ENCODE results near the gene STK39.
"Not testable (repeated sequence)": the region's sequence is repeated elsewhere in the genome, so short reads cannot be mapped to it uniquely, and the experiment has no call there.

STK39 gene

DNA sequence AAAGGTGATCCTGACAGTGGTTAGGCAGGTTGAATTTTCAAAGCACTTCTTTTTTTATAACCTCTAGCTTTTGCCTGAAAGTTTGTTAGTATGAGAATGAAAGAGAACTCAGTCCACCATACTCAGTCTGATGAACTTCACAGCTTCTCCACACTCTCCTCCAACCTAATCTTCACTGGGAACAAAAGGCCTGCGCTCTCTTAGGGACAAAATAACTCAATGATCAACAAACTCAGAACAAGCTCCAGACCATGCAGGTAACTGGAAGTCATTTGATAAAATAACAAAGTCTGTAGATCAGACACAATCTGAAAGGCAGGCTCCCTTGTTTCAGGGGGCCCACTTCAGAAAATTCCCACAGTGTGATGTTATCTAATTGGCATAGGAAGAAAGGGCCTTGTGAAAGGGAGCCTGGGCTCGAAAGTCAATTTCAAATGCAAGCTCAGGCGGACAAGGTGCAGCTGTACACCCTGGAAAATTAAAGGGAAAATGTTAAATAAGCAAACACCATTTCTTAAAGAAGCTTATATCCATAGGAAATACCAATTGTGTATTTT, 142.2 kb downstream of the STK39 start:
- DNase-seq (ENCODE audit: extremely low read depth in 1 of 2, low read depth in 1 of 2) = no peak

DNA sequence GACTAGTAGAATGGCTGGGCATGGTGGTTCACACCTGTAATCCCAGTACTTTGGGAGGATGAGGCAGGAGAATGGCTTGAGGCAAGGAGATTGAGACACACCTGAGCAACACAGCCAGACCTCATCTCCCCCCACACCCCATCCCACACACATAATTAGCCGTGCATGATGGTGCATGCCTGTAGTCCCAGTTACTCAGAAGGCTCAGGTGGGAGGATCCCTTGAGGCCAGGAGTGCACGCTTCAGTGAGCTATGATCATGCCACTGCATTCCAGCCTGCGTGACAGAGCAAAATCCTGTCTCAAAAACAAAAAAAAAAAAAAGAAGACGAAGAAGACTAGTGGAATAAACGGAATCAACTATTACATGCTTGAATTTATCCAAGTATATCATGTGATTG, 150.0 kb downstream of the STK39 start:
- no peak for DNase-seq (ENCODE audit: extremely low read depth in 1 of 2, low read depth in 1 of 2)

DNA sequence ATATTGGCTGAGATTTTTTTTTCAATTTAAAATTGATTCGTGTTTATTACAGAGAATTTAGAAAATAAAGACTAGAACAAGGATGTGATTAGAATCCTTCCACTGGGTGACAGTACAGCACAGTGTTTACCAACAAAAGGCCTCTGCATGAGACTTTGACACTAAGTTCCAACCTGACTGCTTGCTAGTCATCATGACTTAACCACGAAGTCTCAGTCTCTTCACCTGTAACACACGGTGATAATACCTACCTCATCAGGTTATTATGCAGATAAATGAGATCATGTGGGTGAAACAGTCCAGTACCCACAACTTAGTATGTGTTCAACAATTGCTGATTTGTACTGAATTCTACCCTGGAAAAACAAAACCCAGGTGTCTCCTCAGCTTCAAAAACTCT, 151.2 kb downstream of the STK39 start:
- no peak for DNase-seq (ENCODE audit: extremely low read depth in 1 of 2, low read depth in 1 of 2)

DNA sequence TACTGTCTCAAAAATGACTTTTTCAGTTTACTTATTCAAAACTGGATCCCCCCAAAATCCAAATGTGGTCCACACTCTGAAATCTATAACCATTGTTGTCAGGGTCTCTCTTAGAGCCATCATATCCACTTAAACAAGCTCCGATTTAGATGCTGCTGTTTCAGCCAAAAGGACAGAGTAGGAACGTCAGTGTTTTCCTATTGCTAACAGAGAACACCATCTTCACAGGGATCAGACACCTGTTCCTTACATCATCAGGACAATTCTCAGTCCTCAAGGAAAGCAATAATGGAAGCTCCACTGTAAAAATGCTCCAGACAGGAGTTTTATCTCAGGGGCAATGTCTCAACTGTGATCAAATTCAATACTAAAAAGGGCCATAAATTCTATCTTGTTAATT, 155.4 kb downstream of the STK39 start:
- DNase-seq (ENCODE audit: extremely low read depth in 1 of 2, low read depth in 1 of 2) = no peak

DNA sequence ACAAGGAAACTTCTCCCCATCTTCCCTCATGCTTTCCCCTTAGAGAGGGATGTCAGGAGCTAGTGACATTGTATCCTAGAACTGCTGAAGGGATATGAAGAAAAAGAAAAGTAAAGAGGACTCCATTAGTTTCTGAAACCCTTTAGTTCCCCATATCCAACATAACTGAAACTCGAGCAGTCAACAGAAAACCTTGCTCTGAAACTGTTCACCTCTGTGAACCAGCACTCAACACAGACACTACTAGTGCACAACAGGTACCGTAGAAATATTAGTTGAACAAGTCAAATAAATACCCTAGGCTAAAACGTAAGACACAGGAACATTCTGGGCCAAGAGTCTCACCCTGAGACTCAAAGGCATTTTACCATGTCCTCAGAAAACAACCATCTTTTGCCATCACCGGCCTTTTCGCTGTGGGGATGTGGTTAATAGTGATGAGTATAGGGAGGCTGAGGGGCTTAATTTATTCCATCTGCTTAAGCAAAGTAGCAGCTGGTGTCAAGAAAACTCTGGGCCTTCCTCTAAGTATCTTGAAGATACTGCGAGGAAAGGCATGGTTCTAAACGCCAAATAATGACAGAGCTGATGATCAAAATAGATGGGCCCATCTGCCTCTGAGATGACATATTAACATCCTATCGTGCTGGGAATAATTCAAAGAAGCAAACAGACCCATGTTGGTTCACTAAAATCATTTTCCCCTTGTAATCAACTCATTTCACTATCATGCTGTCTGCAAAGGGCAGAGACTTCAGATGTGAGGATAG, 156.8 kb downstream of the STK39 start:
- no peak for DNase-seq (ENCODE audit: extremely low read depth in 1 of 2, low read depth in 1 of 2)

DNA sequence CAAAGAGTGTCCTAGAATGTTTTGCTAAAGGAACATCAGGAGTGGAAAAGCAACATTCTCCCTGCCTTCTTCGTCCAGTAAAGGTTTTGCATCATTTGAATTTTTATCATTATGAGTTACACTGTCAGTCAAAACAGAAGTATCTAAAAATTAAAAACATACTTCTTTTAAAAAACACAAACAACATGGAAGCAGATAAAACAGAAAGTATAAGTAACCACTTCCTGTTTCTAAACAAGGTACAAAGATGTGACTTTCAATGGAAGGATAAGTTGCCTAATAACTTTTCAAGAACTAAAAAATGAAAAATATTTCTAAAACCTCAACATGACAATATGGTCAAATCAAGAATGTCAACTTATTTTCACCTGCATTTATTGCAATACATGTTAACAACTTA, 158.2 kb downstream of the STK39 start:
- no peak for DNase-seq (ENCODE audit: extremely low read depth in 1 of 2, low read depth in 1 of 2)

DNA sequence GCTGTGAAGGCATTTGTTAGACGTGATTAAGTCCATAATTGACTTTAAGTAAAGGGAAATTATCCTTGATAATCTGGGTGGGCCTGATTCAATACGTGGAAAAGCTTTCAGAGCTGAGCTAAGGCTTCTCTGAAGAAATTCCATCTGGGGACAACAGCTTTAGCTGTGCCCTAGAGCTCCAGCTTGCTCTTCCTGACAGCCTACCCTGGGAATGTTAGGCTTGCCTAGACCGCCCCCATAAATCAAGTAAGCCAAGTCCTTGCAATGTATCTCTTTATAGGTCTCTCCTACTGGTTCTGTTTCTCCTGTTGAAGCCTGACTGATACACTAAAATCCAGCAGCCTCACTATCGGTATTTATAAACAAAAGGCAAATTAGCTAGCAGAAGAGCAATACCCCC, 160.0 kb downstream of the STK39 start:
- no peak for DNase-seq (ENCODE audit: extremely low read depth in 1 of 2, low read depth in 1 of 2)

DNA sequence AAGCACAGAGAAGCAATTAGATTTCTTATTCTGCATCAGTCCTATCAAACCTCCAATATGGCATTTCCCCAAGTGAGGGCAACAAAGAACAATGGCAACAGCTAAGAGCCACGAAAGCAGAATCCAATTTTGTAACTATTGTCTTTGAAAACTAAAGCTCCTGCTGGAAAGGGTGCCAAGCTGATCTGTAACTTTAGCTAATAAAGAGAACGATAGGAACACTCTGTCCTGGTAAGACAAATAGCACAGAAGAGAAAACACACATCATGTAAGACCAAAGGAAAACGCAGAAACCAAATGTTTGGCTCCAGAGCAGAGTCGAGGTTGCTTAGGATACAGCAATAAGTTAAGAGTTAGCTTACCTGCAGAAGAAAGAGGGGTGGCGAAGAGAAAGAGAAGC, 160.5 kb downstream of the STK39 start:
- no peak for DNase-seq (ENCODE audit: extremely low read depth in 1 of 2, low read depth in 1 of 2)

DNA sequence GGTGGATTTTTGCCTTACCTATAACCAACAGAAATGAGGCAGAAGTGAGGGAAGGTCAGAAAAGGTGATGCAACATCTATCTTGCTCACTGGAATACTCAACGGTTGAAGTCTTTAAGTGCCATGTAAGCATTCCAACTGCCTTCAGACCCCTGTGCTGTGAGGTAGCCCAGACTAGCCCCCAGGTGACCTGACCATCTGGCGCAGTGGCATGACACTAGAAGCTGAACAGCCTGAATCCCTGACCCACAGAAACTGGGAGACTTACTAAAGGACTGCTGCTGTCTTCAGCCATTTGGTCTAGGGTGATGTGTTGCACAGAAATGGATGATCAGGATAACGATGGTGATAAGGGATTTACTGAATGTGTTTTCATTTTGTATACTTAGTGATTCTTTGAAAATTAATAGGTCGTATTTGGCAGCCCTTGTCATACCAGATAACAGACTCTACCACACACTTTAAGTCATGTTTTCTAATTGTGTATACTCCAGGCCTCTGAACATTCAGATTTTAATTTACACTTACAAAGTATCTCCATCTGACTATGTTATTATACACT, 161.5 kb downstream of the STK39 start:
- no peak for DNase-seq (ENCODE audit: extremely low read depth in 1 of 2, low read depth in 1 of 2)

DNA sequence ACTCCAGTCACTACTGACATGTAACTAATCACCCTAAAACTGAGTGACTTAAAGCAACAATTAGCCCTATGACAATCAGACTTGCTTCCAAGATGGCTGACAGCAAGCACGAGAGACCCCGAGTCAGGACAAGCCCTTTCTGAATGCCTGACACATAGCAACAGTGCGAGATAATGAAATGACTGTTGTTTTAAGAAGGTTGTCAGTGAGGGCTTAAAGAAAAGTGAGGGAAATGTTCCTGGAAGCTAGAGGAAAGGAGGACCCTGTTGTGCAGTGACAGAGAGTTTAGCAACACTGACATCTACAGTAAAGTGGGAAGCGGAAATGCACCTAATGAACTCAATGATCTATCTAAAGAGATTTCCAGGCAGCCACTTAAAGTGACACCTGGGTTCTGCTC, 163.1 kb downstream of the STK39 start:
- DNase-seq (ENCODE audit: extremely low read depth in 1 of 2, low read depth in 1 of 2) = no peak

DNA sequence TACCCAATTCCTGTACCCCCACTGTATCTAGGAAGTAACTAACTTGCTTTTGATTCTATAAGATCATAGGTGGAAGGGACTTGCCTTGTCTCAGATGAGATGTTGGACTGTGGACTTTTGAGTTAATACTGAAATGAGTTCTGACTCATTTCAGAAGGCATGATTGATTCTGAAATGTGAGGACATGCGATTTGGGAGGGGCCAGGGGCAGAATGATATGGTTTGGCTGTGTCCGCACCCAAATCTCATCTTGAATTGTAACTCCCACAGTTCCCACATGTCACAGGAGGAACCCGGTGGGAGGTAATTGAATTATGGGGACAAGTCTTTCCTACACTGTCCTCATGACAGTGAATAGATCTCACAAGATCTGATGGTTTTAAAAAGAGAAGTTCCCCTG, 165.9 kb downstream of the STK39 start:
- not testable (repeated sequence) for DNase-seq (ENCODE audit: extremely low read depth in 1 of 2, low read depth in 1 of 2)

DNA sequence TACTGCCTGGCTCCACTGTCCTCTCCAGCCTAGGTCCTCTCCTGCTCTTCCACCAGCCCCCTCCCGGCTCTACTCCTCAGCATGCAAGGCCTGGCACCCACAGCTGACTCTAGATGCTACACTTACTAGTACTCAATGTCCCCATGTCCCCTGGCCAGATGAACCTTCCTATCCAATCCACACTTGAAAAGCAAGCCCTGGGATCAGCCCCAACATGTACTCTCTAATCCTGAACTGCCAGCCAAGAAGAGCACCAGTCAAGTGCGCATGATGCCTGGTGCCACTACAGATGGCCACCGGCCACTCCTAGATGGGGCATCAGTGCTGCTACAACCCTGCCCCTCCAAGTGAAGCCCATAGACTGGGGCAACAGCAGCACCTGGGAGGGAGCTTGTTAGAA, 168.2 kb downstream of the STK39 start:
- no peak for DNase-seq (ENCODE audit: extremely low read depth in 1 of 2, low read depth in 1 of 2)

DNA sequence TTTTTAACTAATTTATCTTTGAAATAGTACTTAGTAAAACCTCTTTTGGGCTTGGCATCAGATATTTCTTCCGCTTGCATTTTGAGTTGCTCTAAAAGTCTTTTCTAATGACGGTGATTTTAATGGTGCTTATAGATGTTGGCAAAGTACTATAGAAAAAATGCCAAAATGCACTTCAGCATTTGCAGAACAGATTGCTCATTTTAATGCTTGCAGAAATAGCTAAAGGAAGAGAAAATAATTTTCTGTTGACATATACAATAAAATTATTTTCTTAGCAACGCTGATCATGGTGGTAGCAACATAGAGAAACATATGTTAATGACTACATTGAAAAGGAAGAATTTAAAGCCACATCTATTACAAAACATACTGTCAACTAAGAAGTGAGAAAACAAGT, 170.7 kb downstream of the STK39 start:
- DNase-seq (ENCODE audit: extremely low read depth in 1 of 2, low read depth in 1 of 2) = no peak

DNA sequence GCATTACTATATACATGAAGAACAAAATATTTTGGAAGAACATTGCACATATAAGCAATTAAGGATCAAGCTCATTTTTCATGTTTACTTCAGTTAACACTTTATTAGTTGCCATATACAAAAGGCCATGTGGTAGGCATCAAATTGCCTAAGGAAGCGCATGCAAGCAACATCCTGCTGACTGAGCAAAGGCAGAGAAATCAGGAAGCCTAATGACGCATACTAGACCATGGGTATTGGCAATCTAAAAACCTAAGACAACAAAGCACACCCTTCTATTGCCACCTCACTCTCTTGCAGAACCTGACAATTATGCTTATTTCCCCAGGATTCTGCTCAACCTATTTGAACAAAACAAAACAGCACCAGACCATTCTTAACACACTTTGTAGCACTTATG, 171.9 kb downstream of the STK39 start:
- no peak for DNase-seq (ENCODE audit: extremely low read depth in 1 of 2, low read depth in 1 of 2)

DNA sequence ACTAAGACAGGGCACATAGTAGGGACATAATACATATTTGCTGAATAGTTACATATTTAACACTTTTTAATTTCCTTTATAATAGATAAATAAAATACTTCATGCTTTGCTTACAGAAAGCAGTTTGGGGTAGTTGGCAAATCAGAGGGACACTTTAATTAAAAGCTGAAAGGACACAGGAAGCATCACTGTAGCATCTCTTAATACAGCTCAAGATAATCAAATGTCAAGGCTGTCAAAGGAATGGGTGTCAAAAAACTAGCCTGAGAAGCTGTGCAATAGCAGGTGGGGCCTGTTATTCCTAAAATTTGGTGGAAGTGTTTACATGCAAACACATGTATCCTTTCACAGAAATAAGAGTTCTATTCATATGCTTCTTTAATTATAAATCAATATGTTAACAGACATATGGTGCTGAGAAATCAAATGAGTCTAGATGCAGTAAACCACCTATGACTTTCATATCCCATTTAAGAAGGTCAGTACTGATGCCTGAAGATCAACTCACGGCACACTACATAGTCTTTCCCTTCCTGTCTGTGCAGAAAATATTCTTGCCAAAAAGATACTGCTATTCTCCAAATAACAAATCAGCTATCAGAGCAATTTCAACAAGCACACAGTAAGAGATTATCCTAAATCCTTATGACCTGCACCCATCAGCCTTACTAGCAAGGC, 174.6 kb downstream of the STK39 start:
- DNase-seq (ENCODE audit: extremely low read depth in 1 of 2, low read depth in 1 of 2) = no peak

DNA sequence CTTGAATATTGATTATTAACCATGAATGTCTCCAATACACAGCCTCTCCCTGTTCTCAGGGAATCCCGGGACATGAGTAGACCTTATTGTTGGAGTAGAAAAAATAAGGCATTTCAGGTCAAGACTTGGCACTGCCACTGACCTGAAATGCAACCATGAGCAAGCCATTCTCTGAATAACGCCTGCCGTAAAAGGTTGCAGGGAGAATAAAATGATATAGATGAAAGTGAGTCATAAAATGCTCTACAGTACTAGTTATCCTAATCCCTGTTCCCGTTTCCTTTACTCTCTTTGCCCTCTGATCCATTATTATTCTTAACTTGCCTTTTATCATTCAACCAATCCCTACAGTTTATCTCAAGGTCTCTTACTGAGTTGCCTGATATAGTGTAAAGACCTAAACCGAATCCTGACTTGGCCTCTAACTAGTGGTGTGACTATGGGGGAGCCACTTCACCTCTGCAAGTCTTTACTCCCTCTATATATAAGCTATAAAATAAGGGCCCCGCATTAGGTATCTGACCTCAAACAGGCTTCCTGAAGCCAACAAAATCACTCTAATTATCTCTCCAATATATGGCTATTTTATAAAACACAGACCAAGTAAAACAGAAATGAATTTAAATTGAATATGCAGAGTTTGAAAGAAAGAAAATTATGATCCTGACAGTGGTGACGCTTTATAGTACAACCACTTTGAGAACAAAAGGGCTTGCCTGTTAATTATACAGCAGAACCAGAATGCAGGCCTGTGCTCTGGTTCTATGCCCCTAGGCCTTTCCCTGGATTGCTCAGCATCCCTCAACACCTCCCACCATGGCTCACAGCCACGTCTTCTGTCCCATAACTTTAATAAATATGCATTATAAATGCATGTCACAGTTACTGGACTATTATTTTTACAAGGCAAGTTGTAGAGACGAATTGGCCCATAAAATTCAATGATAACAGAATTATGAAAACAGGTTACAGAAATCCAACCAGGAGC, 183.1 kb downstream of the STK39 start:
- no peak for DNase-seq (ENCODE audit: extremely low read depth in 1 of 2, low read depth in 1 of 2)

DNA sequence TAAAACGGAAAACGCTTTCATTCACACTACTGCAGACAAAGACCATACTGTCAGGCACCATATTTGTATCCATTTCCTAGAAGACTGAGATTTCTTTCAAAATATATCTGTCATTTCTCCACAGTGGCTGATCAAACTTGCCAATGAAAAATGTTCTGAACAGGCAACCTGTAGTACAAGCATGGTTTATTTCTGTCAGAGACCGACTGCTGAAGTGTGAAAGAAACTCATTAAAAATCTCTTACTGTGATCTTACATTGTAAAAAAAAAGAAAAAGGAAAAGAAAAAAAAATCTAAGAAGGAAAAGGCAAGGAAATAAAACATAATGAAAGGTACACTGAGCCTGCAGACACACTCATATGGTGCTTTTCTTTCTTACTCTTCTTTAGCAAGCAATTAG, 184.5 kb downstream of the STK39 start:
- DNase-seq (ENCODE audit: extremely low read depth in 1 of 2, low read depth in 1 of 2) = no peak

DNA sequence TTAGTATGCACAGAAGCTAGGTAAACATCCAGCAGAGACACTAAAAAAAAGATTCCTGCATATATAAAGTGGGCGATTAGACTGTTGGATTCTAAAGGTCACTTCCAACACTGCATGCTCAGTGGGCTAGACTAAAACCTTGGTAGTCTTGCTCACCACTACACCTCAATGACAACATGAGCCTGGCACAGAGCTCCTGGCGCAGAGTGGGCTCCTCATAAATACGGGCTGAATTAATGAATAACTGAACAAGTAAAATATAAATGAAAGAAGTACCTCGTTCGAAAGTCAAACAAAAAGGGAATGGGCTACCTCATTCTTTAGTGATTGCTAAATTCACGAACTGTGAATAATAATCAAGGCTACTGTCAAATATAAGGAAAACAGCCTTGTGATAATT, 185.3 kb downstream of the STK39 start:
- no peak for DNase-seq (ENCODE audit: extremely low read depth in 1 of 2, low read depth in 1 of 2)

DNA sequence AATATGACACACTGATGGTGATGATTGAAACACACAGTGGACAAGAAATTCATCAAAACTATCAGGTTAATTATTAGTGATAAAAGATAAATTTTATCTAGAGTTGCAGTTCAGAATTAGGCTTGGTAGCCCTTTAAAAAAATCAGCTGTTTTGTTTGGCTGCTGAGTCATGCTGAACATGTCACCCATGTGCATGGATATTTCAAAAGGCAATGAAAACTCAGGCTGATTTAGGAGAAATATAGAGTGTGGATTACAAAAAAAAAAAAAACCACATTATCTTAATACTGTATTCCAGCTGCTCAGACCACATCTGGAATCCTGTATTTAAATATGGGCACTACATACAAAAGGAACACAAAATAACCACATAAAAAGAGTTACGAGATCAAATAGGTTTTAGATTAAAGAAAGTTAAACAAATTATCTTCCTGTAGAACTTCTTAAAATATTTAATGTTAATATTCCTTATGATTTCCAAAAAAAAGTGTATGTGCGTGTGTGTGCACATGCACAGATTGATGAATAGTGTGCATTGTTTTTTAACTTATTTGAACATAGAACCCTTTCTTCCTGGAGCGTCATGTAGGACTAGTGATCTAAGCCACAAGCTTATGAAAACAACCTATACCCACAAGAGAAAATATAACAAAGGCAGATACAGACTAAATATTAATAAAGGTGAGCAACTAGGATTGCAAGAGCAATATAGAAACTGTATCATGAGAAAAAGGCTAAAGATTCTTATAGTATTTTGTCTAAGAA, 186.2 kb downstream of the STK39 start:
- DNase-seq (ENCODE audit: extremely low read depth in 1 of 2, low read depth in 1 of 2) = no peak

DNA sequence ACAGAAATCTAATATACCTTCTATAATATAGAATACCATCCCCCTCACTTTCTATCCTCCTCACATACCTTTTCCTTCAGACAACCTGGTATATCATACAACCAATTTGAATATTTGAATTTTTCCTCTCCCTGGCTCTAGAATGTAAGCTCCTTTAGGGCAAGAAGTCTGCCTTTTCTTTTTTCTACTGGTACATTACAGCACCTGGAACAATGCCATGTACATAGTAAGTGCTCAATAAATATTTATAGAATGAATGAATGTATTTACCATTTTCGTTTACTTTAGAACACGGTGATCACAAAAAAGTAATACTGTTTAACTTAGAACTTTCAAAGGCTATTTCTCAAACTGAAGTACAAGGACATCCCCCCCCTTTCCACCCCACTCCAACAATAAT, 187.6 kb downstream of the STK39 start:
- no peak for DNase-seq (ENCODE audit: extremely low read depth in 1 of 2, low read depth in 1 of 2)

Measured in activated CD8-positive, alpha-beta memory T cell treated with anti-CD3 and anti-CD28 coated beads for 1 hour (primary cell).